NB4 (cell line): ENCODE measurements around the gene ZDHHC3.

Experiments used
- CTCF ChIP-seq: IDR thresholded peaks from one replicate; pipeline ENCODE4 v1.5.1; 2012; ENCODE audit warnings: low read depth, low read length
- MAX ChIP-seq: IDR thresholded peaks from 2 replicates; pipeline ENCODE4 v1.6.1; 2011; ENCODE audit warnings: low read depth, low read length
- MYC ChIP-seq: IDR thresholded peaks from 2 replicates; pipeline ENCODE4 v1.6.1; 2011; ENCODE audit warnings: low read depth, low read length
- POLR2A ChIP-seq: IDR thresholded peaks from 2 replicates; pipeline ENCODE4 v1.6.1; 2011; ENCODE audit warnings: mild to moderate bottlenecking; ENCODE audit not compliant: insufficient read length; ENCODE audit errors: extremely low read depth

- TF ChIP-seq MYC: no peak
- TF ChIP-seq CTCF: no peak
- no peak for TF ChIP-seq POLR2A
- TF ChIP-seq MAX: no peak
Measured at GRCh38 chr3:44880284-44880683, 95.7 kb downstream of the ZDHHC3 start.
